ENCODE results near the gene GABRR2. TPM values are rescaled to one million over a fixed set of nuclear protein-coding genes. Genes with fewer than 3 reads are reported as not detected.
"Not testable (repeated sequence)": the region's sequence is repeated elsewhere in the genome, so short reads cannot be mapped to it uniquely, and the experiment has no call there.

Gene GABRR2
- total RNA-seq, 1 experiment from 2014 or later: not detected

- DNase-seq: no peak
- Histone ChIP-seq H3K27me3 (ENCODE audit: control insufficient read depth, insufficient read depth, low read length) (no peaks in the 10 kb centered on the region), H3K36me3 (replicated peaks; ENCODE audit: control insufficient read depth, insufficient read depth, low read length) (no peaks in the 10 kb centered on the region), H3K4me3 (ENCODE audit: insufficient read depth, low read depth, low read length) (no peak overlapping the region)
Measured at GRCh38 chr6:89311530-89311852, 3.6 kb downstream of the GABRR2 start.

- H3K36me3 ChIP-seq (replicated peaks; ENCODE audit: control insufficient read depth, insufficient read depth, low read length): no peaks in the 10 kb centered on the region
- DNase-seq: no peak
- no peak overlapping the region for H3K4me3 ChIP-seq (ENCODE audit: insufficient read depth, low read depth, low read length)
- H3K27me3 ChIP-seq (ENCODE audit: control insufficient read depth, insufficient read depth, low read length): no peaks in the 10 kb centered on the region
Measured at GRCh38 chr6:89310929-89311328, 4.2 kb downstream of the GABRR2 start.

GRCh38 chr6:89308525-89309395, 6.3 kb downstream of the GABRR2 start:
- Histone ChIP-seq H3K4me3 (ENCODE audit: insufficient read depth, low read depth, low read length) (no peak overlapping the region), H3K27me3 (ENCODE audit: control insufficient read depth, insufficient read depth, low read length) (no peaks in the 10 kb centered on the region), H3K36me3 (replicated peaks; ENCODE audit: control insufficient read depth, insufficient read depth, low read length) (no peaks in the 10 kb centered on the region)
- DNase-seq: no peak

- not testable (repeated sequence) for H3K4me3 ChIP-seq (ENCODE audit: insufficient read depth, low read depth, low read length); H3K36me3 ChIP-seq (replicated peaks; ENCODE audit: control insufficient read depth, insufficient read depth, low read length); DNase-seq; H3K27me3 ChIP-seq (ENCODE audit: control insufficient read depth, insufficient read depth, low read length)
Measured at GRCh38 chr6:89304517-89304916, 10.6 kb downstream of the GABRR2 start.

- no peaks in the 10 kb centered on the region for H3K36me3 ChIP-seq (replicated peaks; ENCODE audit: control insufficient read depth, insufficient read depth, low read length)
- H3K4me3 ChIP-seq (ENCODE audit: insufficient read depth, low read depth, low read length): no peak overlapping the region
- peak; percentile 18 for DNase-seq
- no peaks in the 10 kb centered on the region for H3K27me3 ChIP-seq (ENCODE audit: control insufficient read depth, insufficient read depth, low read length)
Measured at GRCh38 chr6:89302936-89303335, 12.2 kb downstream of the GABRR2 start.

GRCh38 chr6:89302195-89302770, 12.8 kb downstream of the GABRR2 start:
- Histone ChIP-seq H3K27me3 (ENCODE audit: control insufficient read depth, insufficient read depth, low read length) (no peaks in the 10 kb centered on the region), H3K4me3 (ENCODE audit: insufficient read depth, low read depth, low read length) (no peak overlapping the region), H3K36me3 (replicated peaks; ENCODE audit: control insufficient read depth, insufficient read depth, low read length) (no peaks in the 10 kb centered on the region)
- DNase-seq: no peak

- H3K4me3 ChIP-seq (ENCODE audit: insufficient read depth, low read depth, low read length): no peak overlapping the region
Measured at GRCh38 chr6:89301586-89302194, 13.4 kb downstream of the GABRR2 start.

GRCh38 chr6:89299466-89299850, 15.6 kb downstream of the GABRR2 start:
- 0 out of 2 replicates have a peak, but pooled peaks cover 1% of the 10 kb centered on the region for H3K27me3 ChIP-seq (ENCODE audit: control insufficient read depth, insufficient read depth, low read length)
- no peaks in the 10 kb centered on the region for H3K36me3 ChIP-seq (replicated peaks; ENCODE audit: control insufficient read depth, insufficient read depth, low read length)
- peak; percentile 81 for DNase-seq
- no peak overlapping the region for H3K4me3 ChIP-seq (ENCODE audit: insufficient read depth, low read depth, low read length)

More at GRCh38 chr6:89301586-89302194, 13.4 kb downstream of the GABRR2 start:
- no peaks in the 10 kb centered on the region for H3K27me3 ChIP-seq (ENCODE audit: control insufficient read depth, insufficient read depth, low read length)
- peak; percentile 16 for DNase-seq
- no peaks in the 10 kb centered on the region for H3K36me3 ChIP-seq (replicated peaks; ENCODE audit: control insufficient read depth, insufficient read depth, low read length)

GRCh38 chr6:89298680-89299465, 16.2 kb downstream of the GABRR2 start:
- no peak overlapping the region for H3K4me3 ChIP-seq (ENCODE audit: insufficient read depth, low read depth, low read length)
- no peaks in the 10 kb centered on the region for H3K36me3 ChIP-seq (replicated peaks; ENCODE audit: control insufficient read depth, insufficient read depth, low read length)
- 0 out of 2 replicates have a peak, but pooled peaks cover 1% of the 10 kb centered on the region for H3K27me3 ChIP-seq (ENCODE audit: control insufficient read depth, insufficient read depth, low read length)
- DNase-seq: peak; percentile 7

GRCh38 chr6:89297695-89298351, 17.3 kb downstream of the GABRR2 start:
- H3K36me3 ChIP-seq (replicated peaks; ENCODE audit: control insufficient read depth, insufficient read depth, low read length): no peaks in the 10 kb centered on the region
- H3K4me3 ChIP-seq (ENCODE audit: insufficient read depth, low read depth, low read length): no peak overlapping the region
- peak; percentile 6 for DNase-seq
- H3K27me3 ChIP-seq (ENCODE audit: control insufficient read depth, insufficient read depth, low read length): 0 out of 2 replicates have a peak, but pooled peaks cover 1% of the 10 kb centered on the region

- peaks cover 1% of the 10 kb centered on the region; the same call in 1 of the 2 replicates for H3K27me3 ChIP-seq (ENCODE audit: control insufficient read depth, insufficient read depth, low read length)
- no peaks in the 10 kb centered on the region for H3K36me3 ChIP-seq (replicated peaks; ENCODE audit: control insufficient read depth, insufficient read depth, low read length)
- no peak for DNase-seq
- H3K4me3 ChIP-seq (ENCODE audit: insufficient read depth, low read depth, low read length): no peak overlapping the region
Measured at GRCh38 chr6:89295981-89296380, 19.1 kb downstream of the GABRR2 start.

- H3K4me3 ChIP-seq (ENCODE audit: insufficient read depth, low read depth, low read length); DNase-seq; H3K27me3 ChIP-seq (ENCODE audit: control insufficient read depth, insufficient read depth, low read length); H3K36me3 ChIP-seq (replicated peaks; ENCODE audit: control insufficient read depth, insufficient read depth, low read length): not testable (repeated sequence)
Measured at GRCh38 chr6:89295116-89295515, 20.0 kb downstream of the GABRR2 start.

GRCh38 chr6:89291256-89291819, 23.8 kb downstream of the GABRR2 start:
- peak; percentile 52 for DNase-seq
- Histone ChIP-seq H3K36me3 (replicated peaks; ENCODE audit: control insufficient read depth, insufficient read depth, low read length) (no peaks in the 10 kb centered on the region), H3K27me3 (ENCODE audit: control insufficient read depth, insufficient read depth, low read length) (peaks cover 1% of the 10 kb centered on the region; the same call in 1 of the 2 replicates), H3K4me3 (ENCODE audit: insufficient read depth, low read depth, low read length) (no peak overlapping the region)
